GM18873 (cell line): ENCODE results near the gene IGFL1.
"Not testable (repeated sequence)": the region's sequence is repeated elsewhere in the genome, so short reads cannot be mapped to it uniquely, and the experiment has no call there.

Experiments used
- ATAC-seq: cut with Tn5 transposase; IDR thresholded peaks from one replicate; pipeline ENCODE4 v1.9.1; 2021; ENCODE audit warnings: mild to moderate bottlenecking, moderate library complexity, moderate number of reproducible peaks; ENCODE audit not compliant: unreplicated experiment, low FRiP score

IGFL1 gene

GRCh38 chr19:46221981-46222610, 7.4 kb upstream of the IGFL1 start:
- ATAC-seq: no peak

GRCh38 chr19:46223787-46224186, 5.8 kb upstream of the IGFL1 start:
- not testable (repeated sequence) for ATAC-seq

- ATAC-seq: no peak
These were observed 4.8 kb upstream of the IGFL1 start for GRCh38 chr19:46224773-46225172.

- ATAC-seq: no peak
These were observed 4.0 kb upstream of the IGFL1 start for GRCh38 chr19:46225558-46226004.

GRCh38 chr19:46226438-46226973, 3.0 kb upstream of the IGFL1 start:
- ATAC-seq: no peak

GRCh38 chr19:46232029-46232428, 2.5 kb downstream of the IGFL1 start:
- no peak for ATAC-seq

GRCh38 chr19:46232468-46232867, 2.9 kb downstream of the IGFL1 start:
- no peak for ATAC-seq

- no peak for ATAC-seq
These were observed 3.5 kb downstream of the IGFL1 start for GRCh38 chr19:46232938-46233621.

GRCh38 chr19:46233871-46234270, 4.3 kb downstream of the IGFL1 start:
- not testable (repeated sequence) for ATAC-seq

GRCh38 chr19:46238141-46238540, 8.6 kb downstream of the IGFL1 start:
- not testable (repeated sequence) for ATAC-seq

GRCh38 chr19:46239193-46240024, 9.9 kb downstream of the IGFL1 start:
- no peak for ATAC-seq

- ATAC-seq: no peak
These were observed 11.2 kb downstream of the IGFL1 start for GRCh38 chr19:46240693-46241092.

- no peak for ATAC-seq
These were observed 12.1 kb downstream of the IGFL1 start for GRCh38 chr19:46241626-46242025.

- not testable (repeated sequence) for ATAC-seq
These were observed 13.6 kb downstream of the IGFL1 start for GRCh38 chr19:46243081-46243654.

- no peak for ATAC-seq
These were observed 20.7 kb downstream of the IGFL1 start for GRCh38 chr19:46250076-46250735.

- ATAC-seq: no peak
These were observed 21.9 kb downstream of the IGFL1 start for GRCh38 chr19:46251416-46251815.

GRCh38 chr19:46254776-46255175, 25.2 kb downstream of the IGFL1 start:
- ATAC-seq: no peak

- no peak for ATAC-seq
These were observed 27.3 kb downstream of the IGFL1 start for GRCh38 chr19:46256855-46257254.

GRCh38 chr19:46261501-46261900, 32.0 kb downstream of the IGFL1 start:
- ATAC-seq: not testable (repeated sequence)

GRCh38 chr19:46262684-46263296, 33.2 kb downstream of the IGFL1 start:
- ATAC-seq: not testable (repeated sequence)
